Mammary epithelial cell (primary cell): ENCODE measurements around the gene CCKAR.

Experiments used
- CTCF ChIP-seq, 2 donors: IDR thresholded peaks in 1 of 2; conservative IDR thresholded peaks in 1 of 2; 2 replicates each; pipeline ENCODE4 v1.5.1; 2011 to 2012; ENCODE audit warnings: inconsistent platforms in 2 of 2, low read length in 2 of 2, mild to moderate bottlenecking in 2 of 2, control low read depth in 1 of 2, low read depth in 1 of 2; ENCODE audit not compliant: insufficient read depth in 1 of 2; ENCODE audit errors: extremely low read depth in 1 of 2
- EZH2 ChIP-seq: IDR thresholded peaks from 2 replicates; pipeline ENCODE4 v1.6.1; 2012; ENCODE audit warnings: low read length, inconsistent platforms, borderline replicate concordance

DNA sequence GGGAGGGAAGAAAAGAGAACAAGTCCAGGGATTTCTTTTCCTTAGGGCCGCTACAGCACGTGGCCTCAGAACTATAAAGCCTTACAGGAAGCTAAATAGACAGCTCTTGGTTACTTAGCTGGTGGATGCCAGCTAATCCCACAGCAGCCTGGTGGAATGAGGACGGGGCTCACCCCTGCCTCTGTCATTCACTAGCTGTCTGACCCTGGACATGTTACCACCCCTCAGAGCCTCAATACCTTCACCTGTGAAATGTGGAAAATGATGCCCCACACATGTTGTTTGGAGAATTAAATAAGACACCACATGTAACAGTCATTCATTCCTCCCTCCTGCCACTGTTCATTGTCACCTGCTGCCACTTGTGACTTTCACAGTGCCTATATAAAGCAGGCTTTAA is 15.7 kb downstream of the CCKAR start:
- no peak for TF ChIP-seq CTCF (conservative IDR thresholded peaks at IDR 0.05 in 1 of 2, IDR thresholded peaks at IDR 0.05 in 1 of 2; ENCODE audit: extremely low read depth in 1 of 2, insufficient read depth in 1 of 2, low read depth in 1 of 2, low read length in 2 of 2)
- no peak for TF ChIP-seq EZH2
